IMR-90 (cell line): Measurements from ENCODE around the gene SLX4IP. TPM values are rescaled to one million over a fixed set of nuclear protein-coding genes. Genes with fewer than 3 reads are reported as not detected.

ENCODE experiments used
- ATAC-seq: fragments of 200-7000 bp; cut with Tn5 transposase; 2 replicates; pipeline ENCODE4 v1.9.1; 2020; ENCODE audit warnings: low read depth, mild to moderate bottlenecking, moderate library complexity
- Bru-seq: library from RNA; stranded (reverse); fragments of 400-500 nt; gene quantifications from one replicate; lab custom pipeline; 2021; lab: Mats Ljungman, UMichigan
- BruChase-seq, 2 experiments: library from RNA; stranded (reverse); fragments of 400-500 nt; gene quantifications; one replicate each; lab custom pipeline; 2021; lab: Mats Ljungman, UMichigan
- BruUV-seq: library from RNA; stranded (reverse); fragments of 400-500 nt; replicated peaks from 2 replicates; lab custom pipeline; 2021; lab: Mats Ljungman, UMichigan
- CTCF ChIA-PET: fragments of 300-600 bp; formaldehyde crosslinking; extraction: SDS; loops from one replicate; lab custom pipeline; 2021; ENCODE audit warnings: antibody characterized with exemption; lab: Yijun Ruan, JAX
- POLR2A ChIA-PET: fragments of 300-600 bp; sonication (Branson Sonifier 250); formaldehyde crosslinking; loops from one replicate; lab custom pipeline; 2022; ENCODE audit warnings: antibody characterized with exemption; ENCODE audit not compliant: unreplicated experiment; lab: Charles Lee
- DNase-seq: peaks from one replicate; pipeline ENCODE4 v3.0.0; 2013
- H2AFZ ChIP-seq: replicated peaks from 2 replicates; pipeline ENCODE3; 2013; ENCODE audit warnings: low read length, mild to moderate bottlenecking; ENCODE audit not compliant: poor library complexity
- H2AK5ac ChIP-seq: 2 replicates; pipeline ENCODE4 v1.6.1; 2013; ENCODE audit warnings: low read depth, low read length, inconsistent platforms
- H2AK9ac ChIP-seq: replicated peaks from 2 replicates; pipeline ENCODE3; 2013; ENCODE audit warnings: mild to moderate bottlenecking, low read depth, low read length, moderate library complexity; ENCODE audit not compliant: poor library complexity
- H2BK120ac ChIP-seq: 2 replicates; pipeline ENCODE4 v1.6.1; 2013; ENCODE audit warnings: low read depth, low read length, inconsistent platforms
- H2BK15ac ChIP-seq: 3 replicates; pipeline ENCODE4 v1.6.1; 2013; ENCODE audit warnings: low read depth, low read length, inconsistent platforms
- H2BK20ac ChIP-seq: 2 replicates; pipeline ENCODE4 v1.6.1; 2013; ENCODE audit warnings: low read depth, mild to moderate bottlenecking, inconsistent platforms, low read length, moderate library complexity
- H2BK5ac ChIP-seq: 2 replicates; pipeline ENCODE4 v1.6.1; 2013; ENCODE audit warnings: mild to moderate bottlenecking, low read depth, low read length, inconsistent platforms; ENCODE audit not compliant: poor library complexity, severe bottlenecking
- H3K14ac ChIP-seq: replicated peaks from 2 replicates; pipeline ENCODE4 v1.6.1; 2013; ENCODE audit warnings: low read depth, low read length, inconsistent platforms
- H3K18ac ChIP-seq: 2 replicates; pipeline ENCODE4 v1.6.1; 2013; ENCODE audit warnings: low read depth, low read length, control low read depth
- H3K23ac ChIP-seq: 2 replicates; pipeline ENCODE4 v1.6.1; 2013; ENCODE audit warnings: low read depth, low read length, inconsistent platforms
- H3K27ac ChIP-seq: 2 replicates; pipeline ENCODE4 v1.5.1; 2013; ENCODE audit warnings: mild to moderate bottlenecking, control low read depth, low read length; ENCODE audit not compliant: insufficient read depth
- H3K27me3 ChIP-seq: 2 replicates; pipeline ENCODE4 v1.6.1; 2013; ENCODE audit warnings: low read length; ENCODE audit not compliant: control insufficient read depth, insufficient read depth
- H3K36me3 ChIP-seq: 2 replicates; pipeline ENCODE4 v1.6.1; 2013; ENCODE audit warnings: low read length, mixed read lengths; ENCODE audit not compliant: control insufficient read depth, insufficient read depth
- H3K4ac ChIP-seq: 2 replicates; pipeline ENCODE4 v1.6.1; 2013; ENCODE audit warnings: low read depth, low read length, inconsistent platforms
- H3K4me1 ChIP-seq: 2 replicates; pipeline ENCODE4 v1.6.1; 2013; ENCODE audit warnings: low read length, mixed read lengths; ENCODE audit not compliant: control insufficient read depth, insufficient read depth
- H3K4me2 ChIP-seq: 2 replicates; pipeline ENCODE4 v1.6.1; 2013; ENCODE audit warnings: low read depth, mild to moderate bottlenecking, control low read depth, low read length, moderate library complexity
- H3K4me3 ChIP-seq: 2 replicates; pipeline ENCODE4 v1.5.1; 2013; ENCODE audit warnings: low read depth, mild to moderate bottlenecking, control low read depth, low read length, moderate library complexity; ENCODE audit not compliant: insufficient read depth
- H3K56ac ChIP-seq: 2 replicates; pipeline ENCODE4 v1.6.1; 2013; ENCODE audit warnings: low read length, inconsistent platforms; ENCODE audit not compliant: insufficient read depth; ENCODE audit errors: extremely low read depth
- H3K79me1 ChIP-seq, 2 experiments: 2 replicates each; pipeline ENCODE4 v1.6.1; 2013; ENCODE audit warnings: low read length in 2 of 2, inconsistent platforms in 1 of 2, low read depth in 1 of 2
- H3K9ac ChIP-seq: 2 replicates; pipeline ENCODE4 v1.6.1; 2013; ENCODE audit warnings: low read depth, low read length, control low read depth
- H3K9me1 ChIP-seq: 2 replicates; pipeline ENCODE4 v1.6.1; 2013; ENCODE audit warnings: low read length, inconsistent platforms; ENCODE audit not compliant: insufficient read depth
- H3K9me3 ChIP-seq: 2 replicates; pipeline ENCODE4 v1.6.1; 2013; ENCODE audit warnings: low read length; ENCODE audit not compliant: control insufficient read depth, insufficient read depth
- H4K20me1 ChIP-seq: 2 replicates; pipeline ENCODE4 v1.6.1; 2013; ENCODE audit warnings: low read length, inconsistent platforms; ENCODE audit not compliant: insufficient read depth
- H4K5ac ChIP-seq: 2 replicates; pipeline ENCODE4 v1.6.1; 2013; ENCODE audit warnings: mild to moderate bottlenecking, low read depth, low read length, control low read depth
- H4K8ac ChIP-seq, 2 experiments: 2 replicates each; pipeline ENCODE4 v1.6.1; 2013; ENCODE audit warnings: low read depth in 2 of 2, low read length in 2 of 2, control low read depth in 1 of 2, inconsistent platforms in 1 of 2
- H4K91ac ChIP-seq: 2 replicates; pipeline ENCODE4 v1.6.1; 2013; ENCODE audit warnings: low read depth, low read length, inconsistent platforms; ENCODE audit not compliant: insufficient read depth
- MXI1 ChIP-seq: IDR thresholded peaks from 2 replicates; pipeline ENCODE4 v1.6.1; 2012; ENCODE audit warnings: low read depth, mild to moderate bottlenecking, low read length, moderate library complexity, borderline replicate concordance
- WGBS, 2 experiments: methylation state at CpG; one replicate each; pipeline versions ENCODE4 v1.1.5 to v1.1.7; 2013; ENCODE audit warnings: missing lambda C conversion rate in 2 of 2; ENCODE audit not compliant: insufficient read length in 1 of 2; ENCODE audit errors: extremely low coverage in 2 of 2; 5-methylcytosine and 5-hydroxymethylcytosine counted together
- dilution Hi-C: fragments of 300-500 bp; cut with HindIII; formaldehyde crosslinking; loops from one replicate; pipeline ENCODE4 v1.14.3; 2018; ENCODE audit warnings: low sequenced_read_pairs; ENCODE audit not compliant: unreplicated experiment
- in situ Hi-C: fragments of 300-500 bp; cut with MboI; formaldehyde crosslinking; loops from 3 replicates; pipeline ENCODE4 v1.14.3; 2019; ENCODE audit warnings: low sequenced_read_pairs, inconsistent platforms, mixed read lengths
- intact Hi-C: fragments of 100-400 bp; cut with micrococcal nuclease; formaldehyde crosslinking; loops from 2 replicates; pipeline ENCODE4 v1.10.0; 2022
- long read RNA-seq: library from polyadenylated mRNA; unstranded; transcript quantifications from one replicate; pipeline ENCODE4 v2.0.0, GENCODE V29; 2021; ENCODE audit not compliant: unreplicated experiment
- polyA plus RNA-seq, 3 experiments: library from polyadenylated mRNA; depleted of rRNA; stranded (reverse); fragments of >200 nt; gene quantifications; 2 replicates each; pipeline ENCODE4 v1.2.3, GENCODE V29; 2012; ENCODE audit warnings: low replicate concordance in 1 of 3
- total RNA-seq: library from RNA; depleted of rRNA; stranded (reverse); fragments of >200 nt; gene quantifications from 2 replicates; pipeline ENCODE4 v1.2.3, GENCODE V29; 2012; rRNA removed
- TF ChIP-seq, protein P1 (sequence below): conservative IDR thresholded peaks from 2 replicates; pipeline ENCODE4 v1.5.1; 2012; ENCODE audit warnings: mild to moderate bottlenecking, low read depth, low read length, improper control_type of control experiment

Gene SLX4IP
- total RNA-seq: 5.9 and 6.1 TPM in 2 replicates
- polyA plus RNA-seq (2012; rRNA removed): 0.90 and 1.3 TPM in 2 replicates
- polyA plus RNA-seq (2012; cell fraction: cytosol; rRNA removed): 0.18 and 0.19 TPM in 2 replicates
- 1.3 and 3.9 TPM in 2 replicates for polyA plus RNA-seq (2012; cell fraction: nucleus; rRNA removed; ENCODE audit: low replicate concordance)
- Bru-seq, nascent RNA: percentile 62 among the genes with signal in this experiment
- percentile 59 among the genes with signal in this experiment for BruChase-seq, experiment 1, labeled RNA remaining after a 6-hour chase
- BruChase-seq, experiment 2, labeled RNA remaining after a 2-hour chase: percentile 66 among the genes with signal in this experiment
- long read RNA-seq, full-length matches to known transcripts: 1 of 10 reads
- long read RNA-seq, partial matches to known transcripts: 0 of 10 reads
- long read RNA-seq, other reads (novel, unspliced or antisense): 9 of 10 reads

DNA sequence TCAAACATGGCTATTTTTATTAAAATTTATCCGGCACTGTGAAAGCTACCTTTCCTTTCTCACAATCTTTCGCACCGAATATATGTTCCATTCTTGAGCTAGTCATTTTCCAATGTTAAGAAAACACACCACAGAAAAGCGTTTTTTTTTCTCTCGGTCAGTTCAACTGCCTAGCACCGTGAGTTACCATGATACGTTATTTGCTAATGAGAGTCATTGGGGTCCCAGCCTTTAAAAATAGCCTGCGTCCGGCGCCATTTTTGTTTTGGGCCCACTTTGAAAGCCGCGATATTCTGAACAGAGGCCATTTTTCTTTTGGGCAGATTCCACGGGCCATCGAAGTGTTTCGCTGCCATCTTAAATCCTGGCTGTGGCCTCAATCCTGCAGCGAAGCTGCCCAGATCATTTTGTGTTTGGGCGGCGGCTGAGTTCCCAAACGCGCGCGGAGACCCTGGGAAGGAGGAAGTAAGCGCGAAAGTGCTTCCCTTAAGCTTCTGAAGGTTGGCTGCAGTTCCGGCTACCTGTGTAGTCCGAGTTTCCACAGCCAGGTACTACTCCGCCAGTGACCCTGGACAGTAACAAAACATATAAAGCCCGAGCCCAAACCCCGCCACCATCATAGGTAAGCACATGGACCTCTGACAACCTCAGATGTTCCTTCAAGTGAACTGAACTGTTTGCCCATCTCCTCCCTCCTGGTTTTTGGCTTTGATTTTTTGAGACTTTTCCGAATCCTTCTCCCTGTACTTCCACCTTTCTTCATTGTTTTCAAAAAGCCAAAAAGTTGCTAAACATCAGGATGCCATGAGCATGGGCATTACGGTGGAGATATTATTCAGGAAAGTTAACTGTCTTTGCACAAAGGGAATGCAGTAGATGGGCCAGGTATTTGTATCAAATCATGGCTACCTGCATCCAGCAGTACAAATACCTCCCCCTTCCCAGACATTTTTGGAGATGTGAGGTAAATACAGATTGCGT, at the start of gene SLX4IP:
SLX4IP (plus strand) TSS at position 474 of the 981 bp plus-strand sequence. CDS start 22,900 bp downstream, outside the sequence.
- 0% methylated on average over 6 of the region's 32 CpGs; no CpG with 5 or more reads in 1 of the 2 experiments for WGBS, 2 experiments
- no peaks in the 10 kb centered on the region for H3K36me3 ChIP-seq
- no peaks in the 10 kb centered on the region; the same call in 1 of the 2 replicates for H3K9me1 ChIP-seq
- peak within 1 kb of the TSS; percentile 72 for H2BK120ac ChIP-seq
- H3K79me1 ChIP-seq: peaks cover 26 to 47% of the 10 kb centered on the region in 2 experiments
- POLR2A ChIA-PET: interaction anchor here (0.5 to 1.1 kb wide), 3 partner anchors 216 to 932 kb away, joined by 3 to 6 read pairs (median 4); partner anchors contain the start of gene SNAP25
- peak within 1 kb of the TSS; percentile 98 for H4K8ac ChIP-seq
- peak within 1 kb of the TSS; percentile 81 for H4K91ac ChIP-seq
- no TSS peak for BruUV-seq
- no peak within 1 kb of the TSS; the same call in 1 of the 2 replicates for H2BK20ac ChIP-seq
- H2AK5ac ChIP-seq: peak within 1 kb of the TSS; percentile 9; the same call in 1 of the 2 replicates
- peak within 1 kb of the TSS; percentile 88 for H3K9ac ChIP-seq
- H2BK15ac ChIP-seq: peak within 1 kb of the TSS; percentile 24; the same call in 1 of the 3 replicates
- H3K27me3 ChIP-seq: no peaks in the 10 kb centered on the region
- peak within 1 kb of the TSS; percentile 86 for H3K23ac ChIP-seq
- peak within 1 kb of the TSS; percentile 86 for H3K4me2 ChIP-seq
- CTCF ChIA-PET: interaction anchor here (0.6 to 2.5 kb wide), 5 partner anchors 9 to 1108 kb away, joined by 3 to 9 read pairs (median 3); no protein-coding TSS in a partner anchor
- ATAC-seq: peak; percentile 68
- H3K9me3 ChIP-seq: no peaks in the 10 kb centered on the region
- peak within 1 kb of the TSS; percentile 83 for H3K27ac ChIP-seq
- H2BK5ac ChIP-seq: peak within 1 kb of the TSS; percentile 86
- H4K5ac ChIP-seq: peak within 1 kb of the TSS; percentile 92
- dilution Hi-C loops (no loop called here), in situ Hi-C loops (no loop called here), intact Hi-C loops (loop anchor here (2.0 to 10.0 kb wide), 4 partner anchors 102 to 1110 kb away; partner anchors contain the start of gene SNAP25)
- DNase-seq: peak; percentile 95
- H3K4me1 ChIP-seq: peaks cover 2% of the 10 kb centered on the region; the same call in 1 of the 2 replicates
- peak within 1 kb of the TSS; percentile 89 for H3K4me3 ChIP-seq
- TF ChIP-seq MXI1: peak; percentile 63; the same call in 1 of the 2 replicates
- TF ChIP-seq, protein P1, sequence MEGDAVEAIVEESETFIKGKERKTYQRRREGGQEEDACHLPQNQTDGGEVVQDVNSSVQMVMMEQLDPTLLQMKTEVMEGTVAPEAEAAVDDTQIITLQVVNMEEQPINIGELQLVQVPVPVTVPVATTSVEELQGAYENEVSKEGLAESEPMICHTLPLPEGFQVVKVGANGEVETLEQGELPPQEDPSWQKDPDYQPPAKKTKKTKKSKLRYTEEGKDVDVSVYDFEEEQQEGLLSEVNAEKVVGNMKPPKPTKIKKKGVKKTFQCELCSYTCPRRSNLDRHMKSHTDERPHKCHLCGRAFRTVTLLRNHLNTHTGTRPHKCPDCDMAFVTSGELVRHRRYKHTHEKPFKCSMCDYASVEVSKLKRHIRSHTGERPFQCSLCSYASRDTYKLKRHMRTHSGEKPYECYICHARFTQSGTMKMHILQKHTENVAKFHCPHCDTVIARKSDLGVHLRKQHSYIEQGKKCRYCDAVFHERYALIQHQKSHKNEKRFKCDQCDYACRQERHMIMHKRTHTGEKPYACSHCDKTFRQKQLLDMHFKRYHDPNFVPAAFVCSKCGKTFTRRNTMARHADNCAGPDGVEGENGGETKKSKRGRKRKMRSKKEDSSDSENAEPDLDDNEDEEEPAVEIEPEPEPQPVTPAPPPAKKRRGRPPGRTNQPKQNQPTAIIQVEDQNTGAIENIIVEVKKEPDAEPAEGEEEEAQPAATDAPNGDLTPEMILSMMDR: no peak
- no peaks in the 10 kb centered on the region for H4K20me1 ChIP-seq
- peak within 1 kb of the TSS; percentile 65 for H3K18ac ChIP-seq
- peak within 1 kb of the TSS; percentile 99 for H2AFZ ChIP-seq
- peak within 1 kb of the TSS; percentile 75 for H2AK9ac ChIP-seq
- H3K4ac ChIP-seq: peak within 1 kb of the TSS; percentile 90
- peak within 1 kb of the TSS; percentile 95 for H3K56ac ChIP-seq
- H3K14ac ChIP-seq: peak within 1 kb of the TSS; percentile 97
